GDM1 (cell line): ENCODE measurements around the gene WWOX.

Source experiments
- DNase-seq: peaks from one replicate; lab custom pipeline; 2025; lab: John Stamatoyannopoulos, UW

WWOX gene

DNA sequence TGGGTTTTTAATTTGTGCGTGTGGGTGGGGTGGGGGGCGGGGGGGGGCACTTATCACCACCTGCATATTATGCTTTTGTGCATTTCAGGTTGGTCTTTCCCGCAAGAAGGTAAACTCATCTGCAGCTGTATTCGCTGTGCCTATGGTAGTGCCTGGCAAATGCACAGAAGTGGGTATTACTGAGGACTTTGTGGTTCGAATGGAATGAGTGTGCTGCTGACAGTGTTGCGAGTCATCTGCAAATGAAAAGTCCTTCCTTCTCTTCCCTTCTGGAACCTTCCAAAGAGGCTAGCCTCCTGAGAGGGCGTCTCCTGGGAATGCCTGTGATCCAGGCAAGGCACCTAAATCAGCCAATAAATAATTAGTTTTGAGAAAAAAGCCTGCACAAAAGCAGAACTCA is 968.1 kb downstream of the WWOX start:
- no peak for DNase-seq

DNA sequence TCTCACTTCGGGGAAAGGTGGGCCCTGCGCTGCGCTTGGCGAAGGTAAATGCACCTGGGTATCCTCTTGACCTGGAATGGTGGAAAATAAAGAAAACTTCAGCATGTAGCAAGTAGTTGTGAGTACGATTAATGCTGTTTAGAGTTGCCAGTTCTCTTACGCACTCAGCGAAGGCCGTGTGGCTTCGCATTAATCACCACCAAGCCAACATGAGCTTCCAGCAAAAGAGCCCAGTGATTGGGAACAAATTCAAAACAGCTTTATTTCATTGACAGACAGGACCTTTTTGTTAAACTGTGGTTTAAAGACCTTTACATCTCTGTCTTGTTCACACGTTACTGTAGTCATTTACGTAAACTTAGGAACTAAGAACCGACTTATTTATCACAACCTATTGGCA is 969.7 kb downstream of the WWOX start:
- no peak for DNase-seq

DNA sequence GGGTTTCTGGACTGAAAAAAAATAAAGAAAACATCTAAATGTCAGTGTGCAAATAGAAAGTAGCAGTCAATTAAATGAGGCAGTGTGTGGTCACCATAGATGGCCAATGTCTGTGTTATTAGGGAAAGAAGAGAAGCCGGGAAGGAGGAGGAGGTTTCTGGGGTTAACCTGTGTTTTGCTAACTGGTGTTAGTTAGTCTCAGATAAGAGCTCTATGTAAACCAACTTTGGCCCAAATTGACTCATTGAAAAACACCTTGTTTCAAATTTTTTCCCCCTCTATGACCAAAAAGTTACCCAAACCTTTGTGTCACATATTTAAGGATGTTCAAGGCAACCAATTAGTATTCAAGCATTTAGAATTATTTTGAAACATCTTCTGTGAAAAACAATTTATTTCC is 970.2 kb downstream of the WWOX start:
- no peak for DNase-seq

DNA sequence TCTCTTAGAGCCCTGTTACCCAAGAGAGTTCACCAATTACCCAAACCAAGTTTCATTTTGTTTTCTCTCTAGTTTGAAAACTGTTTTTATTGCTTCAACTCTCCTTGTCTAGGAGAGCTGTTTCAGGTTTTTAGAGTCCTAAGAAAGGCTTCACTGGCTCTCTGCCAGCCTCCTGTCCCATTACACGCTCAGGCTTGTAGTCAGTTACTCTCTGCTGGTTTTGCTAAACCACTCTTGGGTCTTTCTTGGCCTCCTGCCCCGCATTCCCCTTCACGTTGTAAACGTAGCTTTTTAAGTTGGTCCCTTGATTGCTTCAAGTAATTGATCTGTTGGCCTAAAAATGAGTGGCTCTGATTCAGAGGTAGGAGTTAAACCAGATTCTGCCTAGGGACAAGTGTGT is 972.0 kb downstream of the WWOX start:
- no peak for DNase-seq

DNA sequence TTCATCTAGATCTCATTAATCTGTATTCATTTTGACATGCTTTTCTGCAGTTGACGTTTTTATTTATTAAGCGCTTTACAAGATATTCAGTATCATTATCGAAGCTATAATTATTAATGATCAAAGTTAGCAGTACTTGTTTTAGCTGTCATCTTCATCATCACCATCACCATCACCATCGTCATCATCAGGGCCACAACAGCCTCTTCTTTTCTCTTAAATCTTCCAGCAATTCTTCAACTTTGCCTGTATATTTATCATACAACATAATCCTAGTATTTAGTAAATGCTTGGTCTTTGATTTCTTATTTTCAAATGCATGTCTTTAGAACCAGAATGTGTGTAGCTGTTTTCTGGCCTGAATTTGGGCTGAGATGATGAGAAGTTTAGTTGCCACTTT is 973.1 kb downstream of the WWOX start:
- no peak for DNase-seq

DNA sequence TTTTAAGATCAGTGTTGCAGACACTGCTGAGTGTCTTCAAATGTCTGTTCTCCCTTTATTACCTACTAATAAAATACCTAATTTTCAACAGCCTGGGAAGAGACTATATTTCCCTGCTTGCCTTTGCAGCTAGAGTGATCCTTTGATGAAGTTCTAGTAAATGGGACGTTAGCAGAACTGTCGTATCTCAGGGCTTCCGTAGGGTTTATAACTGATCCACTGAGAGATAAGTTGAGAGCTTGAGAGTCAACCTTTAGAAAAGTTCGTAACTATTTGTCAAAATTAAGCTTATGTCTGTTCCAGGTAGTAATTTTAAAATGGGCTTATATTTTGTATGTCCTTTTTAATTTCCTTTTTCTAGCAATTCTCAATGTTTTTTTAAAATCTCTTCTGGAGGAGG is 974.1 kb downstream of the WWOX start:
- no peak for DNase-seq

DNA sequence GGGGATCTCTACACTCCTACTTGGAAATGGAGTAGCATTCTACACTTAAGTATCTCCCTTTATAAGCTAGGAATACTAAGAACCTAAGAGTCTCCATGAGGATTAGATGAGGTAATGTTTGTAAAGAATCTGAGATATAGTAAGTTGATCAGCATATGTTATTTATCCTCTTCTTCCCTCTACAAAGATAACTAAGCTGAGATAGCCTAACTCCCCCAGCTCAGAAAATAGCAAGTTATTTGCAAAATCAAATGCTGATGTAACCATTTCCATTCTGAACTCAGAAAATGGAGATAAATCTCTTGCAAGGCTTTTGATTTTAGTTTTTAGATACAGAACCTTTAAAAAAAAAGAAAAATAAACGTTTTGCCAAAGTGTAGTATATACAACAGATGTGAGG is 975.1 kb downstream of the WWOX start:
- DNase-seq, result no peak

DNA sequence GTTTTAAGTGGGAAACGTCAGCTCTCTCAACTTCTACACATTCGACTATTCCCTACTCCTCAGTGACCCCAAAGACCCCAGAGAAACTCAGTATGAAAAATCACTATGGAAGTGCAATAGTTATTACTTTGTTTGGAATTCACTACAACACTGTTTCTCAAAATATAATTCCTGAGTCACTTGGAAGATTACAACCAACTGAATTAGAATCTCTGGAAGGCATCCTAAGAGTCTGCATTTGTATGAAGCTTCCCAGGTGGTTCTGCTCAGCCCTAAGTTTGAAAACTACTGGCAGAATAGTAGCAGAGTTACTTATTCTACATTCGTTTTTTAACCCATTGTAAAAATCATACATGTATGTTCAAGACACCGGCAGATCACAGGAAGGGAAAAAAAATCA is 975.5 kb downstream of the WWOX start:
- DNase-seq, result no peak

DNA sequence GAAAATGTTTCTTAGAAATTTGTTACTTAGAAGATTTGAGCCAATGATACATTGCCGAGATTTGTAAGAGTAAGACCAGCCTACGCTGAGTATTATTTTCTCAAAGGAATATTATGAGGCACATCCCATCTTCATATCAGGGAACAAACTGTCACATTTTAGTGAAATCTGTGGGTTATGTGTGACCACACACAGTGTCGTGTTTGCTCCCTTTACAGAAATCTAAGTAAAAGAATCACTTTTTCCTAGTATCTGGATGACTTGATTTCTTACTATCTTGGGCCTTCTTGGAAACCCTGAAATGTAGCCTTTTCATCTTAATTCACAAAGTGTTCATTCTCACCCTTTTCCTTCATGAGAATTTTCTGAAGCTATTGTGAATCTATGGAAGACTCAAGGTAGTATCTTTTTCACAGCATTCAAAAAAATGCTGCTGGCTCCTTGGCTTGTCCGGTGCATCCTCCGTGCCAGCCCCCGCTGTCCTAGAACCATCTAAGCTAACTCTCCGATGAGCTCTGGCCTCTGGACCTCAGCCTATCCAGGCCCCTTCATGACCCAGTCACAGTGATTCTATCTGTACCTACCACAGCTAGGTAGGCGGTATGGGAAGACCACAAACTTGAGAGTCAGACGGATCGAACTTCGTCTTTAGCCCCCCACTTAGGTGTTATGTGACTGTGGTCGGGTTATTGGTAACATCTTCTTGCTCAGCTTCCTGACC is 976.8 kb downstream of the WWOX start:
- DNase-seq, result no peak

DNA sequence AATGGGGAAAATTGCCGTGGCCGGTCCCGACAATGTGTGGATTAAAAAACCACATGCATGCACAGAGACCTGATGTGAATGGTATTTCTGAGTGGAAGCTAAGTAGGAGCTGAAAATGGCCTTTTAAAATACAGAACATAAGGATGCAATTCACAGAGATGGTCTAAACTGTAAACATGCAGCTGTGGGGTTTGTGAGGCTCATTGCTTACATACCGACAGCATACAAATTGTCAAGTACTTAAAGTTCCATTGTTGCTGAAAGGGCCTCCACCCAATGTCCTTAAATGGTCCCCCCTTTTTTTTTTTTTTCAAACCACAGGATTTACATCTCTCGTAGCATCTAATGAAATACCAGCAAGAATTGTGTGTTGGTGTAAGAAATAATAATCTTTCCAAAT is 977.9 kb downstream of the WWOX start:
- no peak for DNase-seq

DNA sequence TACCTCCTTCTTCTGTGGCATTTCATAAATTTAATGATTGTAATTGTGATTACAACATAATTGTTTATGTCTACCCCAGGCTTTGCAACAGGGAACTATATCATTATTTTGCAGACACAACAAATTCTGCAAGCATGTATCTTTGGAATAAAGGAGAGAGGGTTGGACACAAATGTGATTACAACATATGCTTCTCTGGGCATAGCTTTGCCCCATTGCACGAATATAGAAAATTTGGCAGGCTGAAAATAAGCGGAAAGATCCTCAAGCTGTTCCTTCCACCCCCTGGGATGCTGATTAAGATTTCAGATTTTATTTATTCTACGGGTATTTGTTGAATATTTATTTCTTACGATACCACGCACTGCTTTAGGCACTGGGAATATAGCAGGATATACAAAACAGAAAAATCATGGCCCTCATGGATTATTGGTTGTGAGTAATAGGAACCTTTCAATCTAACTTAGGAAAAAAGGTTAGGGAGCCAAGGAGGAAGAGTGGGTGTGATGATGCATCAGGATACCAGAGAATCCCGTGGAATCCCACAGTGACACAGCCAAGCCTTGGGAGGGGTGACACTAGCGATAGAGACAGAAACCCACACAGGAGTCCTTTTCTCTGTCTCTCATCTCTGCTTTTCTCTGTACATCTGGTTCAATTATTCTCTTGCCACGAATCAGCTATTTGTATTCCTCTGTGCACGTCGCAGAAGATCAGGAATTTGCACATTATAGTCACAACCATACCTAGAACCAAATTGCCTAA is 980.4 kb downstream of the WWOX start:
- no peak for DNase-seq

DNA sequence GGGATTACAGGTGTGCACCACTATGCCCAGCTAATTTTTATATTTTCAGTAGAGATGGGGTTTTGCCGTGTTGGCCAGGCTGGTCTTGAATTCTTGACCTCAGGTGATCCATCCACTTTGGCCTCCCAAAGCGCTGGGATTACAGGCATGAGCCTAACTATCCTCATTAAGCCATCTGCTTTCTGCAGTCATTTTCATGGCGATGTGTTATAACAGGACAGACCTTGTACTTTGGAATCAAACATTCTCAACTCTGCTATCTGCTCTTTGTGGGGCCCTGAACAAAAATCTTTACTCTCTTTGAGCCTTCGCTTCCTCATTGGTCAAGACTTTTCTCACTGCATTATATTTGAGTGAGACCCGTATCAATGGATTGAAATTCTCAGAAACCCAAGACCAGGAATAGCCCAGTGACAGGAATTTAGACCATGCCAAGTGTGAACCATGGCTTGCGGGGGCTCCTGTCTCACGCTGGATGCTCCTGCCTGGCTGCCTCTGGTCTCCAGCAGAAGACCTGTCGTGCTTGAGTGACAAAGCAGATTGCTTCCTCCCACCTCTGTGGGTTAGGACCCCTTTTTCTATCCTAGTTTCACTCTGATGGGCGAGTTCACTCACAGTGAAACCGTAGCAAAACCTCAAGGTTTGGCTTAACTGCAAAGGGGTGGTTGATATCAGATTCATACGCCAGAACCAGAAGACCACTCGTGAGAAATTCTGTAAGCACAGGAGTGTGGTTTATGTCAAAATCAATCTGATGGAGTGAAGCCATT is 982.0 kb downstream of the WWOX start:
- DNase-seq, result no peak

DNA sequence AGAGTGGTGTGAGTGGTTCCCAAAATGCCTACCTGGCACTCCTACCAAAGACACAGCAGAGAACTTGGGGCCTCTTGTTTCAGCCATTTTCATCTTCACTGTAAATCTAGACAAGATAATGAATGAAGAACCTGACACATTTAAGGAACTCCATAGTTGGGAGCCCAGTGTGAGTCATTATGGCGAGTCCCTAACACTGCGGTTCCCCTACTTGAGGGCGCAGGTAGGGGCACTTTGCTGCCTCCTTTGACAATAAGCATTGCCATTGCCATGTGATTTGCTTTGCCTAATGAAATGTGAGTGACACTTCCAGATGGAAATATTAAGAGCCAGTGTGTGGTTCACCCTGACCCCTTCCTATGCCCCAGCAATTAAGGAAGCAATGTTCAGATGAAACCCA is 983.5 kb downstream of the WWOX start:
- no peak for DNase-seq

DNA sequence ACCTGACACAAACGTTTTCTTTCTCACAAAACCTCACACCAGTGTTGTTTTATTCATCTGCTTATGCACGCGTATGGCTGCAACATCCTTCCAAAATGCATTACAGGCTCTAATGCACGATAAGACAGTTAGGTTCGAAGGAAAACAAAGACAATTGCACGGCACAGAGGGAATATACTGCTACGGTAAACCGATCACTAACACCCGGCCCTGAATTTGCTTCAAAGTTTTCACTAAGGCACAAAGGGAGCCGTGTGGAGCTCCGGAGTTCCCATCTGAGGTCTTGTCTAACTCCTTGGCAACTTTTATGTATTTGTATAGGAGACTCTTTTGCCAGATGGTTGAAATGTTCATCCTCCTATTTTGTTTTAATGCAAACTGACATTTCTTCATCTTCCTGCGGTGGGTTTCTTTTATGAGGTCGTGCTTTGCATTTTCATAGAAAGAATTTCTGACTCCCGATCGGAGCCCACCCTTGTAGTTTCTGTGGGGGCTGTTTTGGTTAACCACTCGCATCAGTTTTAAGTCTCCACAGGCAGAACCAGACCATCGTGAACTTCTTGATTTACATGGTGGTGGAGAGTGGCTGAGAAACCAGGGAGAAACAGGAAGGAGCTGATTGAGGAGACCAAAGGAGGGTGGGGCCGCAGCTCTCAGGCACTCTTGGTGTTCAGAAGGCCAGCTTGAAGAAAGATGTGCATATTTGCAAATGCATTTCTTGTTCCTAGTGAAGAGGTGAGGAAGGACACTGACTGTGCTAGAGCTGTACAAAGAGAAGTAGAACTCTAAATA is 984.2 kb downstream of the WWOX start:
- peak; percentile 11 for DNase-seq

DNA sequence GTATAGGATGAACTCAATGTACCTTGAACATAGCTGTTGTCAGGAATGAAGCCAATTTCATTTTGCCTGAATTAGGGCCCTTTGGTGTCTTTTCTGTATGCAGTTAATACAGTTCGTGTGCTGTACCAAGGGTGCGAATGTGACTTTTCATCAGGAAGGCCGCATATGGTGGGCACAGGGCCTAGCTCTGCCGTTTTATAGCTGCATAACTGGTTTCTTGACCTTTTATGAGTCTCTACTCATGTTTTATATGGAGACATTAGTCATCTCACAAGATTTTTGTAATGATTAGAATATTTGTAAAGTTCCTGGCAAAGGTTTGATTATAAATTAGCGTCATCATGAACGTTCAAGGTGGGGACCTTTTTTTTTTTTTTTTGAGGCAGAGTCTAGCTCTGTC is 989.5 kb downstream of the WWOX start:
- no peak for DNase-seq

DNA sequence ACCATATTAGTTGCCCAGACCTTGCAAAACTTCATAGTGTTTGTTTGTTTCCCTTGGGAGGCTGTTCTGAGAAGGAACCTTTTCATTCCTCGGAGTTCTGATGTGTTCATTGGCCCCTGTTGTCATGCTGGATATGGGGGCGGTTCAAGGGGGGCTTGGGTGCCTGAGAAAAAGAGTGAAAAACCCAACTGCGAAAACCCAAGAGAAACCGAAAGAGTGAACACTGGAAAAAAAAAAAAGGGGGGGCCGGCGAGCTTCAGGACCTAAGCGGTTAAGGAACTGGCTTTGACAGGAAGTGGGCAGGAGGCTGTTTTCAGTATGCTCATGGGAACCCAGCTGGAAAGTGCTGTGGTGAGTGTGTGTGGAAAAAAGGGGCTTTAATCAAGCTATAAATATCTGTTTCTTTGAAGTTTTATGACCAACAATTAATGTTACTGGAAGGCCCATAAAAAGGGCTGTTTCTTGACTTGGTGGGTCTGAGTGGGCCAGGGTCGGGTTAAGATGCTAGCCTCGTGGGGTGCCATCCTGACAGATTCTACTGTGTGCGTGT is 990.4 kb downstream of the WWOX start:
- peak; percentile 78 for DNase-seq

DNA sequence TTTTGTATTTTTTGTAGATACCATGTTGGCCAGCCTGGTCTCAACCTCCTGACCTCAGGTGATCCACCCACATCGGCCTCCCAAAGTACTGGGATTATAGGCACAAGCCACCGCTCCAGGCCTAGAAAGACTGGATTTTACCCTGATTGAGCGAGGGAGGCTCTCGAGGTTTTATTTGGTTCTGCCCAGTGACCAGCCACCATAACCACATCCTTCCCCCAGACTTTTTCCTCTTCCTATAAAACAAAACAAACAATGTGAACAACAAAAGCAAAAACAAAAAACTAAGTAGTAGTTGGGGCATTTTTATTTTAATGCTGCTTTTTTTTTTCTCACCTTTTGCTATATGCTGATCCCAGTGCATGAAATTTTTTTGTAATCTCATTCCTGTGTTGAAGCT is 991.5 kb downstream of the WWOX start:
- DNase-seq, result no peak

DNA sequence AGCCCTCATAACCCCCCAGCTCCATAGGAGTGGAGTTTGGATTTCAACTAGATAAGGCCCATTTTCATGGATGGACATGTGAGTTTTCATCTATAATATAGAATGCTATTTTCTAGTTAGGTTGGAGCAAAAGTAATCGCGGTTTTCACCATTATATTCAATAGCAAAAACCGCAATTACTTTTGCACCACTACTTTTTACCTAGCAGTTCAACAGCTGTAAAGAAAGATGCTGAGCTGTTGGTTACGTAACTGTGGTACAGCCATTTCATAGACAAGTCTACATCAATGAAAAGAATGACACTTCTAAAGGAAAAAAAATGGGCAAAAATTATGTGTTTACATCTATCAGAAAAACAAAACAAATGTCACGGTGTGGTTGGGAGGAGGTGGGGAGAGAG is 993.4 kb downstream of the WWOX start:
- no peak for DNase-seq

DNA sequence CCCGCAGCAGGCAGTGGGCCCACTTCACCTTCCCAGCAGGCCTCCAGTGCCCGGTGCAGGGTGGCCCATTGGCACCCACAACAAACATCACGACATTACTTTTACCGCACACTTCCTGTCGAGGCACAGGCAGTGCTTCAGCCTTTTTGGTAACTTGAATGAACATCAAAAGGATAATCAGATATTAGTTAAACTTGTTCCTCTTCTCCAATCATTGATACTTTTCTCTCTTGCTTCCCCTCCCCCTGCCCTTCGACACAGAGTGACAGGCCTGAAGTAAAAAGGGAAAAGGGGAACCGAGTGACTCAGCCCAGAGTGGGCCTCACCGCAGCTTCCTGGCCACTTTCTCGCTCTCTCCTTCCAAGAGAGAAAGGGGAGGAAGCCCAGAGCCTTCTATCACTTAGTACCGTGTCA is 994.1 kb downstream of the WWOX start:
- DNase-seq, result peak; percentile 75

DNA sequence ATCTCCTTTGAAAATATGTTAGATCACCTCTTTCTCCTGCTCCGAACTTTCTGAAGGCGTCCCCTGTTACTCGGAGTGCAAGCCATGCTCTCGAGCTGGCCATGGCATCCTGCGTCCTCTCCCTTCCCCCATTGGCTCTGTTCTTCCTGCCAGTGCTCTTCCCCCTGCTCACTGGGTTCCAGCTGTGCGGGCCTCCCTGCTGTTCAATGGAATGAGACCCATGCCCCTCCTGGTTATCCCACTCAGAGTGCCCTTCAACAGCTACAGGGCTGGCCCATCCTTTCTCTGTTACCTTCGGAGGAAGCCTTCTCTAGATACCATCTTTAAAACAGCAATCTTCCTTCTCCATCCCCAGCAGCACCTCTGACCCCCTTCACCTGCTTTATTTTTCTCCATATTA is 996.8 kb downstream of the WWOX start:
- no peak for DNase-seq

DNA sequence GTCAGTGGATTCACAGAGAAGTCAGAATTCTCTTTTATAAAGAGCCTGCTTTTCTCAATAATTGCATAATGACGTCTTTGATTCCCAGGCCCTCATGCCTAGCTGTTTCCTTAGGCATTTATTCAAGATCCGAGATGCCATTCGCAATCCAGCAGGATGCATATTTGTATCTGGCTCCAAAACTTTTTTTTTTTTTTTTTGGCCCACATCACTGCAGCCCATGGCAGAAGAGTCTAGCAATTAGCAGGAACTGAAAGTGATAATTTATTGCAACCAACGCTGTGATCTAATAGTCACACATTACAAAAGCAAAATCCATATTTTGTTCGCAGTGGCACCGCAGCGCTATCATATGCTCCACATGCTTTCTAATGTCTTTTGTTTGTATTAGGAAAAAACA is 997.7 kb downstream of the WWOX start:
- no peak for DNase-seq

DNA sequence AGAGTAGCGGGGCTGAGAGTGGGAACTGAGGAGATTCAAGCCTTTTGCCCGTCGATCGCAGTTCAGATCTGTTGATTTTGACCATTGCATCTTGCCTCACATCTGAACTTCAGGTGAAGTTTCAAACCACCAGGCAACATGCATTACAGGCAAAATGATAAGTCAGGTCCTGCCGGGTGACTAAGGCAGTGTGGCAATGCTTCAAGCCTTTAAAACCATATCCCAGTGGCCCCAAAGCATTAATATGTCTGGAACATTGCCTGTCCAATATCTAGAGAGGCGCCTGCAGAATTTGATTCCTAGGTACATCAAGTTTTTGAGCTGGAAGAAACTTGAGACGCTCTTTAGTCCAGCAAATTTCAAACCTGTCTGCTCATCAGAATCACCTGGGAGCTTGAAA is 998.3 kb downstream of the WWOX start:
- no peak for DNase-seq
